A549 (cell line): ENCODE data around the gene DYRK2. TPM values are rescaled to one million over a fixed set of nuclear protein-coding genes. Genes with fewer than 3 reads are reported as not detected.

Experiments used
- ATAC-seq, 2 experiments: fragments of 200-7000 bp in 1 of 2; fragments of >200 bp in 1 of 2; cut with Nextera tagmentation in 1 of 2; cut with Tn5 transposase in 1 of 2; 3 replicates each; pipeline versions ENCODE4 v1.8.0 to v1.9.1; 2018 to 2020; ENCODE audit warnings: mild to moderate bottlenecking in 1 of 2, moderate library complexity in 1 of 2
- CTCF ChIA-PET: fragments of 300-600 bp; sonication (Branson Sonifier 250); formaldehyde crosslinking; extraction: SDS; loops from one replicate; lab custom pipeline; 2021; ENCODE audit warnings: antibody characterized with exemption, inconsistent platforms; lab: Yijun Ruan, JAX
- POLR2A ChIA-PET: fragments of 350-600 bp; formaldehyde crosslinking; extraction: SDS; loops from one replicate; lab custom pipeline; 2021; ENCODE audit warnings: antibody characterized with exemption, inconsistent platforms; lab: Yijun Ruan, JAX
- DNase-seq, 2 experiments: peaks; one replicate each; pipeline versions ENCODE4 v3.0.0 to v3.0.0-alpha.2; 2011 to 2016; ENCODE audit warnings: low read depth in 1 of 2, low spot score in 1 of 2
- FAIRE-seq: peaks from 2 replicates; lab custom pipeline; 2011; peaks lifted over from hg19 to GRCh38; lab: Jason Lieb, UNC
- H3K27ac ChIP-seq, 2 experiments: fragments of >200 bp; sonication (Bioruptor Twin); formaldehyde crosslinking; 3 replicates each; pipeline ENCODE4 v1.5.1; 2016 to 2017
- H3K4me1 ChIP-seq: fragments of >200 bp; sonication (Bioruptor Twin); formaldehyde crosslinking; 3 replicates; pipeline ENCODE4 v1.6.1; 2016
- H3K4me2 ChIP-seq: fragments of >200 bp; sonication (Bioruptor Twin); formaldehyde crosslinking; 3 replicates; pipeline ENCODE4 v1.6.1; 2016
- H3K4me3 ChIP-seq: fragments of >200 bp; sonication (Bioruptor Twin); formaldehyde crosslinking; 3 replicates; pipeline ENCODE4 v1.5.1; 2016
- H3K9me3 ChIP-seq: fragments of >200 bp; sonication (Bioruptor Twin); formaldehyde crosslinking; 3 replicates; pipeline ENCODE4 v1.6.1; 2016
- CHD2 ChIP-seq: fragments of 150-350 bp; IDR thresholded peaks from 2 replicates; pipeline ENCODE4 v1.6.1; 2014; ENCODE audit warnings: low read length; ENCODE audit not compliant: partially characterized antibody
- FOSL2 ChIP-seq, 2 experiments: fragments of 450-650 bp in 1 of 2; fragments of >200 bp in 1 of 2; sonication (Bioruptor Twin) in 1 of 2; formaldehyde crosslinking; IDR thresholded peaks; 2 replicates each; pipeline versions ENCODE4 v1.5.0 to v1.6.1; 2016 to 2020; ENCODE audit warnings: mild to moderate bottlenecking in 1 of 2, moderate library complexity in 1 of 2
- GATA3 ChIP-seq: IDR thresholded peaks from 2 replicates; pipeline ENCODE4 v1.6.1; 2012; ENCODE audit warnings: borderline replicate concordance
- JUNB ChIP-seq: fragments of >200 bp; sonication (Bioruptor Twin); formaldehyde crosslinking; IDR thresholded peaks from 2 replicates; pipeline ENCODE4 v1.6.1; 2016
- POLR2AphosphoS2 ChIP-seq: conservative IDR thresholded peaks from 2 replicates; pipeline ENCODE4 v1.6.1; 2012; ENCODE audit warnings: low read length, improper control_type of control experiment, inconsistent platforms
- WGBS: methylation state at CpG from one replicate; pipeline ENCODE4 v1.1.6; 2017; ENCODE audit errors: missing lambda C conversion rate; 5-methylcytosine and 5-hydroxymethylcytosine counted together
- polyA plus RNA-seq, 4 experiments: library from polyadenylated mRNA; depleted of rRNA in 3 of 4; stranded (reverse); fragments of >200 nt; fragmentation: RNase III in 1 of 4; extraction: RNeasy Plus Mini Kit Qiagen cat#74134 plus additional on column Dnase treatment in 1 of 4; gene quantifications; 2 replicates in 3 of 4; 3 replicates in 1 of 4; pipeline ENCODE4 v1.2.3, GENCODE V29; 2011 to 2017
- TF ChIP-seq, protein P1 (sequence below): IDR thresholded peaks from 2 replicates; pipeline ENCODE4 v1.6.1; 2012
- TF ChIP-seq, protein P2 (sequence below): fragments of 250-450 bp; sonication (Bioruptor Pico); IDR thresholded peaks from 2 replicates; pipeline ENCODE4 v1.5.0; 2020; ENCODE audit warnings: low read depth, mild to moderate bottlenecking, moderate library complexity

Gene DYRK2
- polyA plus RNA-seq, 2 of the 4 experiments (the other 2 are of a cell fraction), result 9.1 to 17.2 TPM

DNA sequence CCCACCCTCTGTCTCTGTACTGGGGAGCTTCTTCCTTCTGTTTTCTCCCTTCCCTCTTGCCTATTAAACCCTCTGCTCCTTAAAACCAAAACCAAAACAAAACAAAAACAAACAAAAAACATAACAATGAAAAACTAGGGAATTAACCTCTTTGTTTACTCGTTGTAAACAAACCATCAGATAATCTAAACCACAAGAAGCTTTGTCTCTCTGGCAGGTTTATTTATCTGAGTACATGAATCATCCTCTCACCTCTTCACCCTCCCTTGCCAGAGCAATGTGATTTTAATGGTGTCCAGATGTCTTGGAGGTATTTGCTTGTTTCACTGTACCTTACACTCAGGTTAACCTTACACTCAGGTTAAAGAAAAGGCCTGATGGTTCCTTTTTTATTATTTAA lies 66.1 kb downstream of the DYRK2 start:
- H3K4me1 ChIP-seq, result peaks cover 24% of the 10 kb centered on the region
- POLR2A ChIA-PET, result no interaction called here
- peak; percentile 57 to 68; a peak in 4 of 6 replicates for ATAC-seq

More for the DNA sequence above, 66.1 kb downstream of the DYRK2 start:
- CTCF ChIA-PET, result interaction anchor here (1.4 kb wide), 1 partner anchor 359 kb away, joined by 3 read pairs; no protein-coding TSS in a partner anchor
- no peak for FAIRE-seq
- peak overlapping the region; percentile 27 for H3K4me2 ChIP-seq
- 2% methylated on average over 1 of the region's 1 CpG for WGBS
- DNase-seq, result peak in 1 of 2 experiments; percentile 61
- no peaks in the 10 kb centered on the region for H3K9me3 ChIP-seq
- TF ChIP-seq JUNB (0 out of 2 replicates have a peak, but pooled peaks have one; percentile 32), FOSL2 (IDR thresholded peaks at IDR 0.05) (peak; percentile 29; the same call in 1 of the 2 replicates), FOSL2 (CRISPR knock-in tag; IDR thresholded peaks at IDR 0.05) (peak; percentile 73), CHD2 (no peak), POLR2AphosphoS2 (no peak), GATA3 (peak; percentile 87)
- TF ChIP-seq, protein P1, sequence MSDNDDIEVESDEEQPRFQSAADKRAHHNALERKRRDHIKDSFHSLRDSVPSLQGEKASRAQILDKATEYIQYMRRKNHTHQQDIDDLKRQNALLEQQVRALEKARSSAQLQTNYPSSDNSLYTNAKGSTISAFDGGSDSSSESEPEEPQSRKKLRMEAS, result no peak; the same call in 1 of the 2 replicates
- TF ChIP-seq, protein P2, sequence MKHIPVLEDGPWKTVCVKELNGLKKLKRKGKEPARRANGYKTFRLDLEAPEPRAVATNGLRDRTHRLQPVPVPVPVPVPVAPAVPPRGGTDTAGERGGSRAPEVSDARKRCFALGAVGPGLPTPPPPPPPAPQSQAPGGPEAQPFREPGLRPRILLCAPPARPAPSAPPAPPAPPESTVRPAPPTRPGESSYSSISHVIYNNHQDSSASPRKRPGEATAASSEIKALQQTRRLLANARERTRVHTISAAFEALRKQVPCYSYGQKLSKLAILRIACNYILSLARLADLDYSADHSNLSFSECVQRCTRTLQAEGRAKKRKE, result no peak
- no peak overlapping the region for H3K4me3 ChIP-seq
- no peak overlapping the region for H3K27ac ChIP-seq
